Measurements from ENCODE around the gene UCN3.
A peak's percentile ranks its signal among the peaks of the same experiment; 100 is the strongest.
"Not testable (repeated sequence)": the region's sequence is repeated elsewhere in the genome, so short reads cannot be mapped to it uniquely, and the experiment has no call there.

Gene UCN3

GRCh38 chr10:5369362-5370158, 4.8 kb downstream of the UCN3 start:
- peaks cover 37% of the 10 kb centered on the region for H3K27me3 Mint-ChIP-seq (ENCODE audit: low read depth)
- no peak for TF ChIP-seq CTCF (IDR thresholded peaks at IDR 0.05; ENCODE audit: unreplicated experiment in 3 of 3)
- no peak overlapping the region for H3K27ac Mint-ChIP-seq
- H3K4me1 Mint-ChIP-seq, result peaks cover 1% of the 10 kb centered on the region
- H3K36me3 Mint-ChIP-seq (ENCODE audit: low read depth), result peaks cover 10% of the 10 kb centered on the region
- peaks cover 13% of the 10 kb centered on the region for H3K9me3 Mint-ChIP-seq
- no peak overlapping the region for H3K4me3 Mint-ChIP-seq

GRCh38 chr10:5370493-5371352, 6.0 kb downstream of the UCN3 start:
- peaks cover 10% of the 10 kb centered on the region for H3K36me3 Mint-ChIP-seq (ENCODE audit: low read depth)
- H3K4me1 Mint-ChIP-seq, result no peaks in the 10 kb centered on the region
- no peak overlapping the region for H3K4me3 Mint-ChIP-seq
- no peak for TF ChIP-seq CTCF (IDR thresholded peaks at IDR 0.05; ENCODE audit: unreplicated experiment in 3 of 3)
- peaks cover 13% of the 10 kb centered on the region for H3K9me3 Mint-ChIP-seq
- no peak overlapping the region for H3K27ac Mint-ChIP-seq
- H3K27me3 Mint-ChIP-seq (ENCODE audit: low read depth), result peaks cover 26% of the 10 kb centered on the region

GRCh38 chr10:5373307-5373706, 8.5 kb downstream of the UCN3 start:
- Mint-ChIP-seq H3K36me3 (ENCODE audit: low read depth) (peaks cover 10% of the 10 kb centered on the region), H3K27me3 (ENCODE audit: low read depth) (peaks cover 14% of the 10 kb centered on the region), H3K4me1 (no peaks in the 10 kb centered on the region), H3K9me3 (peaks cover 13% of the 10 kb centered on the region), H3K4me3 (no peak overlapping the region), H3K27ac (peak overlapping the region in 1 of 3 experiments; percentile 73)
- TF ChIP-seq CTCF (IDR thresholded peaks at IDR 0.05; ENCODE audit: unreplicated experiment in 3 of 3), result no peak

GRCh38 chr10:5373891-5374611, 9.3 kb downstream of the UCN3 start:
- Mint-ChIP-seq H3K4me3 (no peak overlapping the region), H3K9me3 (peaks cover 13% of the 10 kb centered on the region), H3K27me3 (ENCODE audit: low read depth) (peaks cover 14% of the 10 kb centered on the region), H3K27ac (peak overlapping the region in 1 of 3 experiments; percentile 73), H3K4me1 (no peaks in the 10 kb centered on the region), H3K36me3 (ENCODE audit: low read depth) (peaks cover 10% of the 10 kb centered on the region)
- TF ChIP-seq CTCF (IDR thresholded peaks at IDR 0.05; ENCODE audit: unreplicated experiment in 3 of 3), result no peak

- Mint-ChIP-seq H3K27me3 (ENCODE audit: low read depth) (peaks cover 8% of the 10 kb centered on the region), H3K9me3 (peaks cover 3% of the 10 kb centered on the region), H3K36me3 (ENCODE audit: low read depth) (no peaks in the 10 kb centered on the region), H3K4me3 (no peak overlapping the region), H3K4me1 (no peaks in the 10 kb centered on the region), H3K27ac (no peak overlapping the region)
- no peak for TF ChIP-seq CTCF (IDR thresholded peaks at IDR 0.05; ENCODE audit: unreplicated experiment in 3 of 3)
These were observed 11.7 kb downstream of the UCN3 start for GRCh38 chr10:5376450-5376849.

- not testable (repeated sequence) for H3K27me3 Mint-ChIP-seq (ENCODE audit: low read depth); H3K9me3 Mint-ChIP-seq; H3K4me1 Mint-ChIP-seq; H3K4me3 Mint-ChIP-seq; H3K36me3 Mint-ChIP-seq (ENCODE audit: low read depth); H3K27ac Mint-ChIP-seq
These were observed 14.4 kb downstream of the UCN3 start for GRCh38 chr10:5379202-5379601.

GRCh38 chr10:5380395-5380794, 15.6 kb downstream of the UCN3 start:
- H3K27me3 Mint-ChIP-seq (ENCODE audit: low read depth); H3K27ac Mint-ChIP-seq; H3K4me1 Mint-ChIP-seq; H3K4me3 Mint-ChIP-seq; H3K36me3 Mint-ChIP-seq (ENCODE audit: low read depth); H3K9me3 Mint-ChIP-seq: not testable (repeated sequence)
